ENCODE data around the gene EPHX1. TPM values are rescaled to one million over a fixed set of nuclear protein-coding genes. Genes with fewer than 3 reads are reported as not detected.
A peak's percentile ranks its signal among the peaks of the same experiment; 100 is the strongest.
"Not testable (repeated sequence)": the region's sequence is repeated elsewhere in the genome, so short reads cannot be mapped to it uniquely, and the experiment has no call there.

The EPHX1 gene
- total and polyA plus RNA-seq, 7 donors: 19.4 to 209 (median 95.8) TPM

- no peaks in the 10 kb centered on the region for H3K9me3 ChIP-seq
- peaks cover 52% of the 10 kb centered on the region for H3K4me1 ChIP-seq
- DNase-seq: no peak
- peak overlapping the region; percentile 89 for H3K27ac ChIP-seq
- TF ChIP-seq CTCF (IDR thresholded peaks at IDR 0.05): no peak
- intact Hi-C loops (cut with DNase I): no loop called here
- ATAC-seq: no peak
- H3K36me3 ChIP-seq (ENCODE audit: insufficient read depth in 1 of 2, low read depth in 1 of 2): peaks cover 3 to 36% of the 10 kb centered on the region in 2 donors
- H3K4me3 ChIP-seq: peak overlapping the region; percentile 26
- H3K27me3 ChIP-seq (ENCODE audit: insufficient read depth in 3 of 3, low read length in 2 of 3): no peaks in the 10 kb centered on the region
- WGBS, 3 donors: 30 to 54% (median 36%) methylated on average over 1 of the region's 1 CpG
Observed at GRCh38 chr1:225780630-225781029, 29.3 kb upstream of the EPHX1 start.

GRCh38 chr1:225789142-225789541 lies 20.8 kb upstream of the EPHX1 start:
- ATAC-seq; H3K9me3 ChIP-seq; H3K27ac ChIP-seq; H3K4me3 ChIP-seq; DNase-seq; H3K4me1 ChIP-seq; intact Hi-C loops (cut with DNase I); H3K27me3 ChIP-seq (ENCODE audit: insufficient read depth in 3 of 3, low read length in 2 of 3): not testable (repeated sequence)
- 61 to 81% (median 80%) methylated on average over 2 of the region's 3 CpGs for WGBS, 3 donors
- H3K36me3 ChIP-seq (ENCODE audit: insufficient read depth in 1 of 2, low read depth in 1 of 2): peaks cover 0 to 74% of the 10 kb centered on the region in 2 donors

- no peak for ATAC-seq
- intact Hi-C loops (cut with DNase I): no loop called here
- TF ChIP-seq CTCF (IDR thresholded peaks at IDR 0.05): no peak
- Histone ChIP-seq H3K9me3 (no peaks in the 10 kb centered on the region), H3K36me3 (ENCODE audit: insufficient read depth in 1 of 2, low read depth in 1 of 2) (peaks cover 0 to 25% of the 10 kb centered on the region in 2 donors), H3K27me3 (ENCODE audit: insufficient read depth in 3 of 3, low read length in 2 of 3) (no peaks in the 10 kb centered on the region), H3K4me3 (no peak overlapping the region), H3K4me1 (no peaks in the 10 kb centered on the region), H3K27ac (no peak overlapping the region)
- no peak for DNase-seq
- 98 to 99% (median 99%) methylated on average over 4 of the region's 4 CpGs for WGBS, 3 donors
Observed at GRCh38 chr1:225794954-225795353, 15.0 kb upstream of the EPHX1 start.

GRCh38 chr1:225796097-225796496 lies 13.8 kb upstream of the EPHX1 start:
- 98% methylated on average over 18 of the region's 18 CpGs for WGBS, 3 donors
- peaks cover 0 to 14% of the 10 kb centered on the region in 2 donors for H3K36me3 ChIP-seq (ENCODE audit: insufficient read depth in 1 of 2, low read depth in 1 of 2)
- DNase-seq; H3K4me3 ChIP-seq; H3K9me3 ChIP-seq; ATAC-seq; H3K27me3 ChIP-seq (ENCODE audit: insufficient read depth in 3 of 3, low read length in 2 of 3); intact Hi-C loops (cut with DNase I); H3K27ac ChIP-seq; H3K4me1 ChIP-seq: not testable (repeated sequence)

GRCh38 chr1:225801146-225801545 lies 8.8 kb upstream of the EPHX1 start:
- intact Hi-C loops (cut with DNase I); DNase-seq; H3K4me3 ChIP-seq; H3K9me3 ChIP-seq; H3K36me3 ChIP-seq (ENCODE audit: insufficient read depth in 1 of 2, low read depth in 1 of 2); H3K27ac ChIP-seq; H3K27me3 ChIP-seq (ENCODE audit: insufficient read depth in 3 of 3, low read length in 2 of 3); ATAC-seq; H3K4me1 ChIP-seq: not testable (repeated sequence)
- WGBS, 3 donors: 90 to 95% (median 94%) methylated on average over 7 of the region's 7 CpGs

- Histone ChIP-seq H3K36me3 (ENCODE audit: insufficient read depth in 1 of 2, low read depth in 1 of 2) (no peaks in the 10 kb centered on the region), H3K4me3 (no peak overlapping the region), H3K4me1 (no peaks in the 10 kb centered on the region), H3K9me3 (no peaks in the 10 kb centered on the region), H3K27ac (no peak overlapping the region), H3K27me3 (ENCODE audit: insufficient read depth in 3 of 3, low read length in 2 of 3) (no peaks in the 10 kb centered on the region)
- 93 to 96% (median 95%) methylated on average over 1 of the region's 1 CpG for WGBS, 3 donors
- intact Hi-C loops (cut with DNase I): no loop called here
- no peak for TF ChIP-seq CTCF (IDR thresholded peaks at IDR 0.05)
- DNase-seq (no peak), ATAC-seq (no peak)
Observed at GRCh38 chr1:225806249-225806648, 3.7 kb upstream of the EPHX1 start.

GRCh38 chr1:225806736-225807135 lies 3.2 kb upstream of the EPHX1 start:
- DNase-seq; ATAC-seq; H3K9me3 ChIP-seq; H3K4me3 ChIP-seq; H3K36me3 ChIP-seq (ENCODE audit: insufficient read depth in 1 of 2, low read depth in 1 of 2); H3K27ac ChIP-seq; intact Hi-C loops (cut with DNase I); H3K27me3 ChIP-seq (ENCODE audit: insufficient read depth in 3 of 3, low read length in 2 of 3); H3K4me1 ChIP-seq: not testable (repeated sequence)
- 96 to 98% (median 97%) methylated on average over 3 of the region's 3 CpGs for WGBS, 3 donors
